Thyroid gland (tissue), 4 donors: ENCODE measurements around the gene CEP250. TPM values are rescaled to one million over a fixed set of nuclear protein-coding genes. Genes with fewer than 3 reads are reported as not detected.
A peak's percentile ranks its signal among the peaks of the same experiment; 100 is the strongest.

Source experiments
- DNase-seq, 2 donors: peaks; one replicate each; pipeline ENCODE4 v3.0.0-alpha.2; 2019
- H3K27ac ChIP-seq, 3 donors: fragments of 200-600 bp; sonication (generic); 1 replicate in 2 of 3; 2 replicates in 1 of 3; pipeline ENCODE4 v1.5.1; 2016 to 2019; ENCODE audit warnings: mild to moderate bottlenecking in 1 of 3, moderate library complexity in 1 of 3
- H3K27me3 ChIP-seq: fragments of 200-600 bp; sonication (generic); one replicate; pipeline ENCODE4 v1.5.1; 2019
- H3K36me3 ChIP-seq, 2 donors: fragments of 200-600 bp; sonication (generic); one replicate each; pipeline ENCODE4 v1.5.1; 2016 to 2019
- H3K4me1 ChIP-seq, 2 donors: fragments of 200-600 bp; sonication (generic); one replicate each; pipeline ENCODE4 v1.5.1; 2017 to 2019
- H3K4me3 ChIP-seq, 3 donors: fragments of 200-600 bp; sonication (generic); replicated peaks in 1 of 3; 1 replicate in 2 of 3; 2 replicates in 1 of 3; pipeline ENCODE4 v1.5.1; 2016; ENCODE audit warnings: mild to moderate bottlenecking in 1 of 3
- H3K9me3 ChIP-seq: fragments of 200-600 bp; sonication (generic); one replicate; pipeline ENCODE4 v1.5.1; 2017
- POLR2A ChIP-seq, 2 donors: fragments of 450-650 bp; IDR thresholded peaks; one replicate each; pipeline ENCODE4 v1.6.1; 2017; ENCODE audit warnings: antibody characterized with exemption in 2 of 2, mild to moderate bottlenecking in 2 of 2, moderate library complexity in 1 of 2
- whole genome bisulfite sequencing, 2 donors: methylation state at CpG; one replicate each; pipeline ENCODE4 v1.1.5; 2017; 5-methylcytosine and 5-hydroxymethylcytosine counted together
- intact Hi-C: fragments of 100-400 bp; cut with DNase I; formaldehyde crosslinking; loops from one replicate; pipeline ENCODE4 v1.15.1; 2023
- total RNA-seq, 4 donors: library from RNA; depleted of rRNA; stranded (reverse); fragments of >200 nt; gene quantifications; one replicate each; pipeline ENCODE4 v1.2.3, GENCODE V29; 2016
- TF ChIP-seq, protein P1 (sequence below), 6 experiments: fragments of 200-600 bp in 3 of 6; fragments of 450-650 bp in 3 of 6; sonication (generic) in 3 of 6; IDR thresholded peaks; one replicate each; pipeline ENCODE4 v1.5.1; 2016 to 2019; ENCODE audit warnings: antibody characterized with exemption in 6 of 6, mild to moderate bottlenecking in 2 of 6, inconsistent platforms in 1 of 6, moderate library complexity in 1 of 6

CEP250 gene
- total RNA-seq, result 100 to 1,000 TPM in 1 of 4 donors, 10 to 100 TPM in 3; 17.5 to 198 (median 34.8) TPM

DNA sequence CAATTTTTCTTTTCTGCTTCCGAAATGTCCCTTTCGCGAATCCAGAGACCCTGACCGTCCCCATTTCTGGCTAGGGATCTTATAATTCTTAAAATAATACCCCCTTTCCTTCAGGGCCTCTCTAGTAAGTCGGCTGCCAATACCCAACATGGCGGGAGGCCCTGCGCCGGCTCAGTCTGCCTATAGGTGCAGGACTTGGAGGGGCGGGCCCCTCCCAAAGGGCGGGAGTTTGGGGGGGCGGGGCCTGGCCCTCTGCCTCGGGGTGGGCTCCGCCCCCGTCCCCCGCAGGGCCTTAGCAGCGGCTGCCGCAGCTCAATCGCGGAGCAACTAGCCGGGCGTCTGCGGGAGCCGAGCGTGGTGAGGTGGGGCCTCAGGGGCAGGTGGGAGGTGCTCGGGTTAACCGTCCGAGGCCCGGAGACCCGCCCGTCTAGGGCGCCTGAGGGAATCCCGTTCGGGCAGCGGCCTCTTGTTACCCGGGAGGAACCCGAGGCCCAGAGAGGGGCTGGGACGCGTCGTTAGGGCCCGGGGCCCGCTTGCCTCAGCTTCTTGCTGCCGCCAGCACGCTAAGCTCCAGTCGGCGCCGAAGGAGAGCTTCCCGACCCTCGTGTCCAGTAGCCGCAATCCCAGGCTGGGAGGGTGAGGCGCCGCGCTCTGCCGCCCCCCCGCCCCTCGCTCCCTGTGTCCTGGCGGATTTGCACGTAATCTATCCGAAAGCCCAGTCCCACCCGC is at the start of gene CEP250:
CEP250 (plus strand) TSS at position 718 of the 729 bp plus-strand sequence. CDS start 6,770 bp downstream, outside the sequence.
- intact Hi-C loops, result no loop called here
- peaks cover 10 to 12% of the 10 kb centered on the region in 2 donors for H3K4me1 ChIP-seq
- H3K36me3 ChIP-seq, result no peaks in the 10 kb centered on the region
- H3K4me3 ChIP-seq, result peak within 1 kb of the TSS; percentile 43 to 78 (median 64)
- TF ChIP-seq POLR2A (IDR thresholded peaks at IDR 0.05), result peak; percentile 18 to 41
- TF ChIP-seq, protein P1, sequence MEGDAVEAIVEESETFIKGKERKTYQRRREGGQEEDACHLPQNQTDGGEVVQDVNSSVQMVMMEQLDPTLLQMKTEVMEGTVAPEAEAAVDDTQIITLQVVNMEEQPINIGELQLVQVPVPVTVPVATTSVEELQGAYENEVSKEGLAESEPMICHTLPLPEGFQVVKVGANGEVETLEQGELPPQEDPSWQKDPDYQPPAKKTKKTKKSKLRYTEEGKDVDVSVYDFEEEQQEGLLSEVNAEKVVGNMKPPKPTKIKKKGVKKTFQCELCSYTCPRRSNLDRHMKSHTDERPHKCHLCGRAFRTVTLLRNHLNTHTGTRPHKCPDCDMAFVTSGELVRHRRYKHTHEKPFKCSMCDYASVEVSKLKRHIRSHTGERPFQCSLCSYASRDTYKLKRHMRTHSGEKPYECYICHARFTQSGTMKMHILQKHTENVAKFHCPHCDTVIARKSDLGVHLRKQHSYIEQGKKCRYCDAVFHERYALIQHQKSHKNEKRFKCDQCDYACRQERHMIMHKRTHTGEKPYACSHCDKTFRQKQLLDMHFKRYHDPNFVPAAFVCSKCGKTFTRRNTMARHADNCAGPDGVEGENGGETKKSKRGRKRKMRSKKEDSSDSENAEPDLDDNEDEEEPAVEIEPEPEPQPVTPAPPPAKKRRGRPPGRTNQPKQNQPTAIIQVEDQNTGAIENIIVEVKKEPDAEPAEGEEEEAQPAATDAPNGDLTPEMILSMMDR (IDR thresholded peaks at IDR 0.05), result no peak
- peak; percentile 94 for DNase-seq
- WGBS, 2 donors, result 0 to 2% methylated on average over 30 to 34 of the region's 59 CpGs
- H3K27ac ChIP-seq, result peak within 1 kb of the TSS; percentile 92 to 97 (median 96)
- H3K27me3 ChIP-seq, result no peaks in the 10 kb centered on the region
- no peaks in the 10 kb centered on the region for H3K9me3 ChIP-seq

DNA sequence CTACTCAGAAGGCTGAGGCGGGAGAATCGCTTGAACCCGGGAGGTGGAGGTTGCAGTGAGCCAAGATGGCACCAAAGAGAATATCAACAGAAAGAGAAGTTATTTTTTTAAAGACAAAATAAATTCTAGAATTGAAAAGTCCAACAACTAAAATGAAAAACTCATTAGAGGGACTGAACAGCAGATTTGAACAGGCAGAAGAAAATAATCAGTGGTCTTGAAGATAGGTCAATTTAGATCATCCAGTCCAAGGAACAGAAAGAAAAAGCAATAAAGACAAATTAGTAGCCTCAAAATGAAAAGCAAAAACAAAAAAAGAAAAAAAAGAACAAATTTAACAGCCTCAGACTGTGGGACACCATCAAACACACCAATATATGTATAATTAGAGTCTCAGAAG is 49.6 kb upstream of the CEP250 start:
- no peak overlapping the region for H3K27ac ChIP-seq
- 95 to 97% methylated on average over 3 of the region's 3 CpGs for WGBS, 2 donors
- no peak for DNase-seq
- intact Hi-C loops, result no loop called here
- TF ChIP-seq POLR2A (IDR thresholded peaks at IDR 0.05), result no peak
- TF ChIP-seq, protein P1 (IDR thresholded peaks at IDR 0.05), result no peak
- no peaks in the 10 kb centered on the region for H3K9me3 ChIP-seq
- peaks cover 0 to 2% of the 10 kb centered on the region in 2 donors for H3K4me1 ChIP-seq
- no peak overlapping the region for H3K4me3 ChIP-seq
- H3K36me3 ChIP-seq, result peaks cover 9 to 11% of the 10 kb centered on the region in 2 donors
- H3K27me3 ChIP-seq, result no peaks in the 10 kb centered on the region

- intact Hi-C loops, result no loop called here
Measured at GRCh38 chr20:35408270-35408669, 47.1 kb upstream of the CEP250 start.

DNA sequence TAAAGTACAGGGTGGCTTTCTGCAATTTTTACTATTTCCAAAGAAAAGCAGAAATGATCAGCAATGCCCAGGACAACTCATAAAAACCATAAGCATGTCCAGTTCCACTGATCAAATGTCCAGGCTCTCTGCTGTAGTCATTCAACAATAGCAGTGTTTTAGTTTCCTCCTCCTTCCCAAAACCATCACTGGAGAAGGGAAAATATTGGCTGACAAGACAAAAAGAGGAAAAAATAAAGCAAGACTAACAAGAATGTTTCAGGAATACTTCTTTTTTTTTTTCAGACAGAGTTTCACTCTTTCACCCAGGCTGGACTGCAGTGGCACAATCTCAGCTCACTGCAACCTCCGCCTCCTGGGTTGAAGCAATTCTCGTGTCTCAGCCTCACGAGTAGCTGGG is 45.9 kb upstream of the CEP250 start:
- no peak for TF ChIP-seq POLR2A (IDR thresholded peaks at IDR 0.05)
- TF ChIP-seq, protein P1 (IDR thresholded peaks at IDR 0.05), result no peak
- no peaks in the 10 kb centered on the region for H3K27me3 ChIP-seq
- H3K27ac ChIP-seq, result no peak overlapping the region
- H3K4me3 ChIP-seq, result no peak overlapping the region
- intact Hi-C loops, result no loop called here
- peaks cover 9 to 11% of the 10 kb centered on the region in 2 donors for H3K36me3 ChIP-seq
- WGBS, 2 donors, result 63 to 96% methylated on average over 3 of the region's 3 CpGs
- no peak for DNase-seq
- H3K4me1 ChIP-seq, result peaks cover 6 to 8% of the 10 kb centered on the region in 2 donors
- H3K9me3 ChIP-seq, result no peaks in the 10 kb centered on the region

More at GRCh38 chr20:35408270-35408669, 47.1 kb upstream of the CEP250 start:
- Histone ChIP-seq H3K27ac (no peak overlapping the region), H3K9me3 (no peaks in the 10 kb centered on the region), H3K36me3 (peaks cover 9 to 11% of the 10 kb centered on the region in 2 donors), H3K4me3 (no peak overlapping the region), H3K27me3 (no peaks in the 10 kb centered on the region), H3K4me1 (peaks cover 6 to 8% of the 10 kb centered on the region in 2 donors)
- WGBS, 2 donors, result 96 to 98% methylated on average over 3 of the region's 3 CpGs
- no peak for TF ChIP-seq POLR2A (IDR thresholded peaks at IDR 0.05)
- TF ChIP-seq, protein P1 (IDR thresholded peaks at IDR 0.05), result no peak
- DNase-seq, result no peak

GRCh38 chr20:35410613-35411012 is 44.8 kb upstream of the CEP250 start:
- TF ChIP-seq, protein P1 (IDR thresholded peaks at IDR 0.05), result no peak
- no peak for TF ChIP-seq POLR2A (IDR thresholded peaks at IDR 0.05)
- Histone ChIP-seq H3K9me3 (no peaks in the 10 kb centered on the region), H3K27ac (no peak overlapping the region), H3K27me3 (no peaks in the 10 kb centered on the region), H3K4me1 (peaks cover 6 to 8% of the 10 kb centered on the region in 2 donors), H3K4me3 (no peak overlapping the region), H3K36me3 (peaks cover 9 to 11% of the 10 kb centered on the region in 2 donors)
- intact Hi-C loops, result no loop called here
- WGBS, 2 donors, result 67 to 86% methylated on average over 6 of the region's 6 CpGs
- DNase-seq, result no peak
